K562 (cell line): Measurements from ENCODE around the gene PIP5K1B.

Experiments used
- ARNT ChIP-seq, 2 experiments: fragments of 450-650 bp; IDR thresholded peaks; 2 replicates each; pipeline ENCODE4 v1.6.1; 2016; ENCODE audit warnings: mild to moderate bottlenecking in 1 of 2
- BRCA1 ChIP-seq, 2 experiments: fragments of 450-650 bp in 1 of 2; sonication (generic) in 1 of 2; formaldehyde crosslinking in 1 of 2; IDR thresholded peaks; 2 replicates each; pipeline versions ENCODE4 v1.5.0 to v1.6.1; 2017 to 2020; ENCODE audit warnings: mild to moderate bottlenecking in 1 of 2, missing genetic modification reagents in 1 of 2
- JUN ChIP-seq, 2 experiments: sonication (generic) in 1 of 2; formaldehyde crosslinking in 1 of 2; IDR thresholded peaks; 2 replicates each; pipeline versions ENCODE4 v1.6.1 to v1.8.0; 2012 to 2022; ENCODE audit warnings: borderline replicate concordance in 2 of 2, mild to moderate bottlenecking in 2 of 2, improper control_type of control experiment in 1 of 2, low read depth in 1 of 2, low read length in 1 of 2, missing genetic modification reagents in 1 of 2
- NBN ChIP-seq: fragments of 450-650 bp; IDR thresholded peaks from 2 replicates; pipeline ENCODE4 v1.6.1; 2016; ENCODE audit warnings: low read depth, mild to moderate bottlenecking
- NFYB ChIP-seq: IDR thresholded peaks from 2 replicates; pipeline ENCODE4 v1.6.1; 2011; ENCODE audit warnings: mild to moderate bottlenecking, moderate library complexity; ENCODE audit not compliant: insufficient read length; ENCODE audit errors: extremely low read depth
- PHF20 ChIP-seq: fragments of 450-650 bp; IDR thresholded peaks from 2 replicates; pipeline ENCODE4 v1.6.1; 2018; ENCODE audit not compliant: partially characterized antibody
- RAD21 ChIP-seq, 2 experiments: fragments of 250-450 bp in 1 of 2; fragments of 450-650 bp in 1 of 2; sonication (Bioruptor Pico) in 1 of 2; formaldehyde crosslinking in 1 of 2; IDR thresholded peaks in 1 of 2; conservative IDR thresholded peaks in 1 of 2; 2 replicates each; pipeline versions ENCODE4 v1.4.0 to v1.8.0; 2020 to 2022; ENCODE audit warnings: mild to moderate bottlenecking in 2 of 2, moderate library complexity in 1 of 2
- SMARCA4 ChIP-seq: fragments of 450-650 bp; IDR thresholded peaks from 2 replicates; pipeline ENCODE4 v1.6.1; 2016
- SRF ChIP-seq, 2 experiments: fragments of 250-450, 450-650 bp in 1 of 2; sonication (Bioruptor Pico) in 1 of 2; sonication (generic) in 1 of 2; formaldehyde crosslinking; IDR thresholded peaks; 2 replicates each; pipeline versions ENCODE4 v1.5.0 to v1.5.1; 2020 to 2022; ENCODE audit warnings: mild to moderate bottlenecking in 1 of 2, missing genetic modification reagents in 1 of 2
- TCF7 ChIP-seq: sonication (generic); IDR thresholded peaks from 2 replicates; pipeline ENCODE4 v1.6.1; 2016; ENCODE audit warnings: antibody characterized with exemption, borderline replicate concordance
- TGIF2 ChIP-seq: sonication (generic); formaldehyde crosslinking; IDR thresholded peaks from 2 replicates; pipeline ENCODE4 v1.8.1; 2022; ENCODE audit warnings: mild to moderate bottlenecking, missing genetic modification reagents, moderate library complexity
- YY1 ChIP-seq, 3 experiments: IDR thresholded peaks; 2 replicates each; pipeline ENCODE4 v1.6.1; 2011; ENCODE audit warnings: low read length in 2 of 3, mild to moderate bottlenecking in 2 of 3, moderate library complexity in 2 of 3, borderline replicate concordance in 1 of 3, control low read depth in 1 of 3, low read depth in 1 of 3; ENCODE audit not compliant: insufficient read depth in 3 of 3, insufficient replicate concordance in 2 of 3, control insufficient read depth in 1 of 3, insufficient read length in 1 of 3; ENCODE audit errors: extremely low read depth in 1 of 3
- ZNF407 ChIP-seq: fragments of 450-650 bp; IDR thresholded peaks from 2 replicates; pipeline ENCODE4 v1.6.1; 2016; ENCODE audit warnings: low read depth
- TF ChIP-seq, protein P1 (sequence below), 2 experiments: IDR thresholded peaks in 1 of 2; conservative IDR thresholded peaks in 1 of 2; 2 replicates each; pipeline ENCODE4 v1.6.1; 2016; ENCODE audit warnings: low read depth in 2 of 2, mild to moderate bottlenecking in 1 of 2, missing compliant biosample characterization in 1 of 2, missing genetic modification characterization in 1 of 2, moderate library complexity in 1 of 2

DNA sequence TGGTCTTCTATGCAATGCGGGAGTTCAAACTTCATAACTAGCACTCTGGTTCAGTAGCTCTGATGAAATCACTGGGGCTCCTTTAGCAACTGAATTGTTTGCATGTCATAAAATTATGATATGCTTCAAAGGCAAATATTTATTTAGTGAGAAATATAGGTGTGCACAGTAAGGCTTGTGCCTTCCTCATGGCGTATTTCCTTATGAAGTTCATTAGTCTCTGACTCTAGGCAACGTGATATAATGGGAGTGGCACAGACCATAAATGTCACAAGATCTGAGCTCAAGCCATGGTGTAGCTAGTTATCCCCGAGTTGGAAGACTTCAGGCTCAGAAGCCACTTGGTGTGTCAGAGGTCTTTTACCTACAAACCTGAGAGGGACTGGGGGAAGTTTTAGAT, 35.5 kb downstream of the PIP5K1B start:
- no peak for TF ChIP-seq SRF (CRISPR knock-in tag; IDR thresholded peaks at IDR 0.05)
- no peak for TF ChIP-seq TCF7
- TF ChIP-seq YY1 (IDR thresholded peaks at IDR 0.05; ENCODE audit: borderline replicate concordance in 1 of 3, control insufficient read depth in 1 of 3, extremely low read depth in 1 of 3, insufficient read depth in 3 of 3, insufficient read length in 1 of 3, insufficient replicate concordance in 2 of 3, low read depth in 1 of 3, low read length in 2 of 3), result no peak
- TF ChIP-seq NFYB, result no peak
- TF ChIP-seq NBN, result no peak
- TF ChIP-seq JUN (IDR thresholded peaks at IDR 0.05; ENCODE audit: borderline replicate concordance, low read depth, low read length), result no peak
- TF ChIP-seq JUN (CRISPR knock-in tag; IDR thresholded peaks at IDR 0.05; ENCODE audit: borderline replicate concordance), result no peak
- TF ChIP-seq ZNF407, result no peak
- TF ChIP-seq PHF20, result no peak
- no peak for TF ChIP-seq BRCA1 (IDR thresholded peaks at IDR 0.05)
- no peak for TF ChIP-seq BRCA1 (CRISPR knock-in tag; IDR thresholded peaks at IDR 0.05)
- TF ChIP-seq, protein P1, sequence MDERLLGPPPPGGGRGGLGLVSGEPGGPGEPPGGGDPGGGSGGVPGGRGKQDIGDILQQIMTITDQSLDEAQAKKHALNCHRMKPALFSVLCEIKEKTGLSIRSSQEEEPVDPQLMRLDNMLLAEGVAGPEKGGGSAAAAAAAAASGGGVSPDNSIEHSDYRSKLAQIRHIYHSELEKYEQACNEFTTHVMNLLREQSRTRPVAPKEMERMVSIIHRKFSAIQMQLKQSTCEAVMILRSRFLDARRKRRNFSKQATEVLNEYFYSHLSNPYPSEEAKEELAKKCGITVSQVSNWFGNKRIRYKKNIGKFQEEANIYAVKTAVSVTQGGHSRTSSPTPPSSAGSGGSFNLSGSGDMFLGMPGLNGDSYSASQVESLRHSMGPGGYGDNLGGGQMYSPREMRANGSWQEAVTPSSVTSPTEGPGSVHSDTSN (CRISPR knock-in tag; IDR thresholded peaks at IDR 0.05; ENCODE audit: low read depth), result no peak
- TF ChIP-seq, protein P1 (tag; conservative IDR thresholded peaks at IDR 0.05; ENCODE audit: low read depth), result no peak
- no peak for TF ChIP-seq SMARCA4
- TF ChIP-seq TGIF2 (CRISPR knock-in tag), result no peak
- no peak for TF ChIP-seq RAD21 (CRISPR knock-in tag; conservative IDR thresholded peaks at IDR 0.05 in 1 of 2, IDR thresholded peaks at IDR 0.05 in 1 of 2)
- TF ChIP-seq ARNT (IDR thresholded peaks at IDR 0.05), result no peak
